NCI-H446 treated with DMSO at 0.1 percent for 48 hours (cell line): ENCODE measurements around the gene SLC31A1.
"Not testable (repeated sequence)": the region's sequence is repeated elsewhere in the genome, so short reads cannot be mapped to it uniquely, and the experiment has no call there.

Experiments
- DNase-seq: peaks from one replicate; lab custom pipeline; 2025; lab: John Stamatoyannopoulos, UW

Gene SLC31A1

DNA sequence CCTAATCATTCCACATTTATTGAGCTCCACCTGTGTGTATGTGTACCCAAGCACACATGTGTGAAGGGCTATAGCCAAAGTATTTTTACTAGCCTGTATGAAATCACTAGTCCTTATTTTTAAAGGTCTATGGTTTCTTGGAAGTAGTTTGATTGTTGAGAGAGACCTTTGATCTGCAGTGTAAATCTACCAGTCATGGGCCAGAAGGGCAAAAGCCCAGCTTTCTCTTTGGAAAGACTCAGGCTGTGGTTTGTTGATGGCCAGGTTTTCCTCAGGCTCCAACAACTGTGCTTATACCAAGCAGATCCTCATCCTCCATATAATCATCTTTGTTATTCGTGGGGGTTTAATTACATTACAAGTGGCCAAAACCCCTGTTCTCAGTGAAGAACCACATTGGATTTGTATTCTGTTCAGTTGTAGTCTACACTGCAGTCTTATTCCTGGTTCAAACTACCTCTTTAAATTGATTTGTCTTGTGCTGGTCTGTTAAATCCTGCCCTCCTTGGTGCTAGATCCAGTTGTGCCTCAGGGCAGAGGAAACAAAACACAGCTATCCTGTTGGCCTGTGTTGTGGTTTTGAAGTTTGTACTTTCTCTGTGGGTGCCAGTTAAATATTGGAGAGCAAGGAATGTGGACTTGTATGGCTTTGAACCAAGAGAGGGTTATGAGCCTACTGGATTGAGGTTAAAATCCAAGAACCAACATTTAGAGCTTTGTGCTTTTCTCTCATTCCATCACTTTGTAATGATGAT, 40.8 kb downstream of the SLC31A1 start:
- DNase-seq, result no peak

GRCh38 chr9:113266174-113266573, 44.8 kb downstream of the SLC31A1 start:
- DNase-seq, result no peak

- no peak for DNase-seq
These were observed 46.7 kb downstream of the SLC31A1 start for GRCh38 chr9:113267911-113268566.

GRCh38 chr9:113269355-113269754, 48.0 kb downstream of the SLC31A1 start:
- no peak for DNase-seq

GRCh38 chr9:113269871-113270270, 48.5 kb downstream of the SLC31A1 start:
- DNase-seq, result no peak

DNA sequence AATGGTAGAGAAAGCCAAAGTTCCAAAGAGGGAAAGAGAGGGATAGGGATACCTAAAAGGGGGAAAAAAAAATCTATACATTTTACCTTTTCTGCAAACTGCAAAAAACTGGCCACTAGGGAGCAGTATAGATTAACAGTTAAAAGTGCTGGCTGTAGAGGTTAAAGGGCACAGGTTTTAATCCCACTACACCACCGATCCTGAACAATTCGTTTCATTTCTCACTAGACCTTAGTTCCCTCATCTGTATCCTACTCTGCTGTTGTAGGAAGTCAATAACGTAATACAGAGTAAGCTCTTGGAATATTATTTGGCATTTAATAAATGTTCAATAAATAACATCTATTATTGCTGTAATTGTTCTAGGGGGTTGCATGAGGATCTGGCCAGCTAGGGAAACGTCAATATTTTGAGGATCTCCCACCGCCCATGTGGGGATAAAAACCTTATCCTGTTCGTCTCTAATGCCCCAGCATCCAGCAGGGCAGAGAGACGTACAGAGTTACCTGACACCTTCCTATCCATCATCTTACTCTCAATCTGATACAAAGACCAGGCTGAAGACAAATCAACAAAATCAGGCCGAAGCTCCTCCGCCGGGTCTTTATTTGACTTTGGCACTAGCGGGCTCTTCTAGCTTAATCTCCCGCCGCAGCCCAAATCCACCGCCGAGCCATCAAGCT, 53.3 kb downstream of the SLC31A1 start:
- DNase-seq, result peak; percentile 5

GRCh38 chr9:113275157-113276131, 54.1 kb downstream of the SLC31A1 start, which contains the start of the genes CDC26 and PRPF4:
Gene CDC26, minus strand, starts transcription at chr9:113275572. Its CDS starts 3,065 bp downstream, at chr9:113272507.
Gene PRPF4, plus strand, starts transcription at chr9:113275658. Its CDS starts 86 bp downstream, at chr9:113275744.
- peak; percentile 91 for DNase-seq

DNA sequence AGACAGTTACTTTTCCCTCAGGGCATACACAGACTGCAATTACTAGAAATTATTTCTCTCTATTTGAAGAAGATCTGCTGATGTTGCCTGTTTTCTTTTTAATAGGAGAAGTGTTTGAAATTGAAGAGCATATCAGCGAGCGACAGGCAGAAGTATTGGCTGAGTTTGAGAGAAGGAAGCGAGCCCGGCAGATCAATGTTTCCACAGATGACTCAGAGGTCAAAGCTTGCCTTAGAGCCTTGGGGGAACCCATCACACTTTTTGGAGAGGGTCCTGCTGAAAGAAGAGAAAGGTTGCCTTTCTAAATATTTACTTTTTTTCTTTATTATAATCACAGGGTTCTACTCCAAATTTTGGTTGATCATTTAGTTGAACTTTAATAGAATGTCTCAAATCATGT, 57.5 kb downstream of the SLC31A1 start:
- DNase-seq, result no peak

DNA sequence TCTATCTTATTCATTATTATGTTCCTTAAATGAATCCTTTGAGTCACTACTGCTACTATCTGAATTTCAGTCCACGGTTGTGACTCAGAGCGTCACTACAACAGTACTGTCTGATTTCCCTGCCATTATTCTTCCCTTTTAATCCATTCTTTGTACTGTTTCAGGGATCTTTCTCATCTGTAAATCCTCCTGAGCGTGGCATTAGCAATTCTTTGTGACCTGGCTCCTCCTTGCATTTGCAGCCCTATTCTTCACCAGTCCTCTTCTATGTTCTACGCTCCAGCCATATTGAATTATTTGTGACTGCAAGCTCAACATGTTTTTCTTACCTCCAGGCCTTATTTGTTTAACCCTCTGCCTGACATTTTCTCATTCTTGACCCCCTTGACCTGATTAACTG, 60.0 kb downstream of the SLC31A1 start:
- DNase-seq, result no peak

- no peak for DNase-seq
These were observed 67.7 kb downstream of the SLC31A1 start for GRCh38 chr9:113289091-113289490.

DNA sequence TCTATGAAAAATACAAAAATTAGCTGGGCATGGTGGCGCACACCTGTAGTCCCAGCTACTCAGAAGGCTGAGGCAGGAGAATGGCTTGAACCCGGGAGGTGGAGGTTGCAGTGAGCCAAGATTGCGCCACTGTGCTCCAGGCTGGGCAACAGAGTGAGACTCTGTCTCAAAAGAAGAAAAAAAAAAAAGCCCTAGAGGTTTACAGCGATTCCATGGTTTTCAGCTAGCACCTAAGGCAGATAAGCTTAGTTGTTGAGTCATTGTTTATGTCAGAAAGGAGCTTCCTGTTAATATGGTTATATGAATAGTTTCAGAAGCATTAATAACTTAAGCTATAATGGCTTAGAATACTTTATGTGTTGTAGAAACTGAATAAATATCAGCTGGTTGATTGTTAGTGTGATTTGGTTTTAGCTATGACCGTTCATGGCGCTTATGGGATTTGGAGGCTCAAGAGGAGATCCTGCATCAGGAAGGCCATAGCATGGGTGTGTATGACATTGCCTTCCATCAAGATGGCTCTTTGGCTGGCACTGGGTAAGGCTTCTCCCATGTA, 68.8 kb downstream of the SLC31A1 start:
- DNase-seq, result no peak

DNA sequence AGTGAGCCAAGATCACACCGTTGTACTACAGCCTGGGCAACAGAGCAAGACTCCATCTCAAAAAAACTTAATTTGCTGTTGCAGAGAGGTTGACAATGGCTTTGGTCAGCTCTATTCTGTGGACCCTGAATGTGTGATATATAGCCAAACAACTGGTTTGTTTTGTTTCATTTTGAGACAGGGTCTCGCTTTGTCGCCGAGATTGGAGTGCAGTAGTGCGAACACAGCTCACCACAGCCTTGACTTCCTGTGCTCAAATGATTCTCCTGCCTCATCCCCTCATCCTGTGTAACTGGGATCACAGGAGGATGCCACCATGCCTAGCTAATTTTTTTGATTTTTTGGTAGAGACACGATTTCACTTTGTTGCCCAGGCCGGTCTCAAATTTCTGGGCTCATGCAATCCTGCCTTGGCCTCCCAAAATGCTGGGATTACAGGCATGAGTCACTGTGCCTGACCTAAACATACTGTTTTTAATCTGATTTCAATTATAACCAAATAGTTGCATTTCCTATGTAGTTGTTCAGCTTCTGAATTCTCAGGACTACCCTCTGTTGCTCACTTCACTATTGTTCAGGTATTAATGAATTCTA, 72.0 kb downstream of the SLC31A1 start:
- no peak for DNase-seq

- DNase-seq, result not testable (repeated sequence)
These were observed 74.9 kb downstream of the SLC31A1 start for GRCh38 chr9:113296247-113296646.

GRCh38 chr9:113296796-113297558, 75.6 kb downstream of the SLC31A1 start:
- no peak for DNase-seq

GRCh38 chr9:113298311-113298710, 77.0 kb downstream of the SLC31A1 start:
- DNase-seq, result no peak

- DNase-seq, result no peak
These were observed 77.8 kb downstream of the SLC31A1 start for GRCh38 chr9:113298924-113299770.

DNA sequence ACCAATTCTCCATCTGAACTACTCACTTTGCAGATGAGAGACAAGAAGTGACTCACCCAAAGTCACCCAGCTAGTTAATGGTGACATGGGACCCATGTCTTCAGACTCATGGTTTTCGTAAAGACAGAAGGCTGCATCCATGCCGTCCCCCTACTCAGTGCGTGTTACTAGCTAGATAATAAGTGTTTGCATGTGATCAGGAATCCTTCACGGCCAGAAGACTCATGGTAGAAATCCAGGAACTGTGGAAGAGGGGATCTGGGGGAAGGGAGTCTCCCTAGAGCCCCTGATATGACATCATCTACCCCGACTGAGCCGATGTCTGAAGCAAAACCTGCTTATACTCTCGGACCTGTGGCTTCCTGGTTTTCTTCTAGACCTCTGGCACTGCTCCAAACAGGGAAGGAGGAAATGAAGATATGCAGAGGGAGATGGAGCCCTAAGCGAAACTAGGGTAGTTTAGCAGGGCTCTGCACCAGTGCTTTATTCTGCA, 78.5 kb downstream of the SLC31A1 start:
- DNase-seq, result no peak

DNA sequence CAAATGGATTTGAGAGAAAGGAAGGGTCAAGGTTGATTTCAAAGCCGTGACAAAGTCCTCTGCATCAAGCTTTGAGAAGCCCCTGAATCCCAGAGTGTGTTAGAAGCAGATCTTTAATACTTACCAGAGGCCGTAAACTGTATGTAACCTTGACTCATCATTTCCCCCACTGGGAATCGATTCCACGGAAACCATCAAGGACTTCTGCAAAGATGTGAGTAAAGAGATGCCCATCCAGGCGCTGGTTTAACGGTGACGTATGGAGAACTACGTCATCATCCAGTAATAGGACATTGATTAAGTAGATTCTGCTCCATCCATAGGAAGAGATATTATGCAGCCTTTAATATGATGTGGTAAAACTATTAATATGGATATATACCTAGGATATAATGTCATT, 80.2 kb downstream of the SLC31A1 start:
- no peak for DNase-seq

DNA sequence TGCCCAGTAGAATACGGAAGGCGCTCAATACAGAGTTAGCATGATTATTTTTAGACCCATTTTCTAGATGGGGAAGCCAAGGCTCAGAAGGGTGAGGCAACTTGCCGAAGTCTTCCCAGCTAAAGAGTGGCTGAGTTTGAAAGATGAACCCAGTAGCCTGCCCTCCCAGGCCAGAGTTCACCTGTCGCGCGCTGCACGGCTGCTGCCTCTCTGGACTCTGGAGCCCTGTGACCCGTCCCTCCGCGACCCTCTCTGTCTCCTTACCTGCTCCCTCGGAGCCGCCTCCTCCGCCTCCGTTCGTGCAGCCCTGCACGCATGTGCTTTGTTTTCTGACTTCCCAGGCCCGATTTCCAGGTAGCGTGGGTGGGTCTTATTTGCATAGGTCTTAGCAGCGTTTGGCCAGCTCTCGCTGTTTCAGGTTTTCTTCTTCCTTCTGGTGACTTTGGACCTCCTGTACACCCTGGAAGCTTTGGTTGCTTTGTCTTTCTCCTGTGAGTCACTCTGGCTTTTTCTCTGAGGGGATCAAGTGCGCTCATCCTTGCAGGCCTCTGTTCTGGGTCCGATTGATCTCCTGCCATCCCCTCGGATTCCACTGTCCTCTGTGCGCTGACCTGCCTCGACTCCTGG, 81.6 kb downstream of the SLC31A1 start, which contains the start of gene RNF183:
TSS of gene RNF183 (minus strand) at position 585 of the 627 bp plus-strand sequence. CDS start 5,192 bp downstream, outside the sequence.
- no peak for DNase-seq
